Activated T-cell treated with anti-CD3 and anti-CD28 coated beads, Interleukin-2, amount 50 U/mL, for 4 hours (primary cell): ENCODE results near the gene NLRC3. TPM values are rescaled to one million over a fixed set of nuclear protein-coding genes. Genes with fewer than 3 reads are reported as not detected.

Experiments used
- ATAC-seq, 2 donors: fragments of 200-7000 bp; cut with Tn5 transposase; one replicate each; pipeline ENCODE4 v1.10.0; 2021
- DNase-seq: peaks from one replicate; pipeline ENCODE4 v3.0.0-alpha.2; 2020
- H3K27me3 Mint-ChIP-seq: one replicate; pipeline ENCODE4 v1.8.0; 2021; ENCODE audit warnings: low read depth, mixed read lengths
- H3K36me3 Mint-ChIP-seq: one replicate; pipeline ENCODE4 v1.8.0; 2022; ENCODE audit warnings: mixed read lengths; ENCODE audit not compliant: insufficient read depth
- H3K4me1 Mint-ChIP-seq: one replicate; pipeline ENCODE4 v1.8.0; 2021; ENCODE audit warnings: low read depth, mixed read lengths
- H3K4me3 Mint-ChIP-seq: one replicate; pipeline ENCODE4 v1.8.0; 2021; ENCODE audit warnings: mild to moderate bottlenecking, moderate library complexity, mixed read lengths
- H3K9me3 Mint-ChIP-seq: one replicate; pipeline ENCODE4 v1.8.0; 2021; ENCODE audit warnings: mixed read lengths
- total RNA-seq, 3 donors: library from RNA; stranded (reverse); gene quantifications; one replicate each; pipeline ENCODE4 v1.2.1, GENCODE V29; 2021

NLRC3 gene
- total RNA-seq, 3 donors from 2014 or later = 7.8 to 8.3 (median 7.9) TPM

GRCh38 chr16:3553138-3553923 is 23.9 kb downstream of the NLRC3 start:
- peaks cover 48% of the 10 kb centered on the region for H3K36me3 Mint-ChIP-seq

DNA sequence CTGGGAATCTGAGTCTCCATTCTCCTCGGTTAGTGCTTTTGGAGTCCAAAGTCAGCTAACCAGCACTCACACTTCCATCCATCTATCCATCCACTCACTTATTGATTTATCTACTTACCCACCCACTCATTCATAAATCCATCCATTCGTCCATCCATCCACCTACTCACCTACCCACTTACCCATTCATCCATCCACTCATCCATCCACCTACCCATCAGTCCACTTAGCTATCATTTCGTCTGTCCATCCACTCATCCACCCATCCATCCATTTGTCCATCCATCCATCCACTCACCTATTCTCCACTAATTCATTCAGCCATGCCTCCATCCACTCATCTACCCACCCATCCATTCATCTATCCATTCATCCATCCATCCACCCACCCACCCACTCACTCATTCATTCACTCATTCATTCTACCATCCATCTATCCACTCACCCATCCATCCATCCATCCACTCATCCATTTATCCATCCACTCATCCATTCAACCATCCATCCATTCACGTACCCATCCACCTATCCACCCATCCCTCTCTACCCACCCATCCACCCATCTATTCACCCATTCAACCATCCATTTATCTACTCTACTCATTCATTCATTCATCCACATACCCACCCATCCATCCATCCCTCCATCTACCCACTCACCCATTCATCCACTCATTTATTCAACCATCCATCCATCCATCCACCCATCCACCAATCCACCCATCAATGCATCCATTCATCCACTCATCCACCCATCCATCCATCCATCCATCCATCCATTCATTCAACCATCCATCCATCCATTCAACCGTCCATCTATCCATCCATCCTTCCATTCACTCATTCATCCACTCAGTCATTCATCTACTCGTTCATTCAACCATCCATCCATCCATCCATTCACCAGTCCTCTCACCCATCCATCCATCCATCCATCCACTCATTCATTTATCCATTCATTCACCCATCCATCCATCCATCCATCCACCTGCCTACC is 26.1 kb downstream of the NLRC3 start:
- Mint-ChIP-seq H3K4me3 (no peak overlapping the region), H3K4me1 (peaks cover 5% of the 10 kb centered on the region), H3K27me3 (no peaks in the 10 kb centered on the region), H3K9me3 (no peaks in the 10 kb centered on the region), H3K36me3 (peaks cover 44% of the 10 kb centered on the region)
- ATAC-seq (no peak), DNase-seq (no peak)

More at GRCh38 chr16:3553138-3553923, 23.9 kb downstream of the NLRC3 start:
- DNase-seq (no peak), ATAC-seq (no peak)
- Mint-ChIP-seq H3K4me1 (peaks cover 5% of the 10 kb centered on the region), H3K27me3 (no peaks in the 10 kb centered on the region), H3K4me3 (no peak overlapping the region), H3K9me3 (no peaks in the 10 kb centered on the region)

GRCh38 chr16:3549906-3550305 is 27.3 kb downstream of the NLRC3 start:
- Mint-ChIP-seq H3K27me3 (no peaks in the 10 kb centered on the region), H3K36me3 (peaks cover 42% of the 10 kb centered on the region)
- no peak for ATAC-seq

GRCh38 chr16:3548859-3549258 is 28.3 kb downstream of the NLRC3 start:
- peaks cover 37% of the 10 kb centered on the region for H3K36me3 Mint-ChIP-seq
- ATAC-seq = no peak
- peaks cover 2% of the 10 kb centered on the region for H3K4me1 Mint-ChIP-seq

More at GRCh38 chr16:3549906-3550305, 27.3 kb downstream of the NLRC3 start:
- H3K9me3 Mint-ChIP-seq = no peaks in the 10 kb centered on the region
- H3K4me3 Mint-ChIP-seq = no peak overlapping the region
- H3K4me1 Mint-ChIP-seq = peaks cover 5% of the 10 kb centered on the region
- DNase-seq = no peak

GRCh38 chr16:3548445-3548844 is 28.8 kb downstream of the NLRC3 start:
- peaks cover 36% of the 10 kb centered on the region for H3K36me3 Mint-ChIP-seq
- peaks cover 2% of the 10 kb centered on the region for H3K4me1 Mint-ChIP-seq
- no peak for ATAC-seq
- H3K9me3 Mint-ChIP-seq = no peaks in the 10 kb centered on the region
- no peak for DNase-seq
- H3K4me3 Mint-ChIP-seq = no peak overlapping the region
- H3K27me3 Mint-ChIP-seq = no peaks in the 10 kb centered on the region

More at GRCh38 chr16:3548859-3549258, 28.3 kb downstream of the NLRC3 start:
- no peak for DNase-seq
- Mint-ChIP-seq H3K9me3 (no peaks in the 10 kb centered on the region), H3K4me3 (no peak overlapping the region), H3K27me3 (no peaks in the 10 kb centered on the region)

DNA sequence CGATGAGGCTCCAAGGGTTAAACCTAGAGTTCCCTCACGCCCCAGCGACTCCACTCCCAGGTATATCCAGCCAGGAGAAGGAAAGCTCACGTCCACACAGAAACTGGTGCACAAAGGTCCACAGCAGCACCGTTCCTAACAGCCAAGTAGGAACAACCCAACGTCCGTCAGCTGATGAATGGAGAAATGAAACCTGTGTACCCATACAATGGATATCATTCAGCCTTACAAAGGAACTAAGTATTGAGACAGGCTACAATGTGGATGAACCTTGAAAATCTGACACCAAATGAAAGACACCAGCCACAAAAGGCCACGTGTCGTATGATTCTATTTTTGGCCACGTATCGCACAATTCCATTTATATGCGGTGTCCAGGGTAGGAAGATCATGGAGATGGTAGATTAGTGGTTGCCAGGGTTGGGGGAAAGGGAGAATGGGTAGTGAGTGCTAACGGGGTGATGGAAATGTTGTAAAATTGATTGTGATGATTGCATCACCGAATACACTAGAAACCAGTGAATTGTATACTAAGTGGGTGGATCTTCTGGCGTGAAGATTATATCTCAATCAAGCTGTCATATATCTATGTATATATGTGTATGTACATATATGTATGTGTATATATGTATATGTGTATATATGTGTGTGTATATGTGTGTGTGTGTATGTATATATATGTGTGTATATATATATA is 30.1 kb downstream of the NLRC3 start:
- ATAC-seq (no peak), DNase-seq (no peak)
- H3K27me3 Mint-ChIP-seq = no peaks in the 10 kb centered on the region
- H3K36me3 Mint-ChIP-seq = peaks cover 32% of the 10 kb centered on the region
- peaks cover 2% of the 10 kb centered on the region for H3K4me1 Mint-ChIP-seq
- no peaks in the 10 kb centered on the region for H3K9me3 Mint-ChIP-seq
- H3K4me3 Mint-ChIP-seq = no peak overlapping the region

DNA sequence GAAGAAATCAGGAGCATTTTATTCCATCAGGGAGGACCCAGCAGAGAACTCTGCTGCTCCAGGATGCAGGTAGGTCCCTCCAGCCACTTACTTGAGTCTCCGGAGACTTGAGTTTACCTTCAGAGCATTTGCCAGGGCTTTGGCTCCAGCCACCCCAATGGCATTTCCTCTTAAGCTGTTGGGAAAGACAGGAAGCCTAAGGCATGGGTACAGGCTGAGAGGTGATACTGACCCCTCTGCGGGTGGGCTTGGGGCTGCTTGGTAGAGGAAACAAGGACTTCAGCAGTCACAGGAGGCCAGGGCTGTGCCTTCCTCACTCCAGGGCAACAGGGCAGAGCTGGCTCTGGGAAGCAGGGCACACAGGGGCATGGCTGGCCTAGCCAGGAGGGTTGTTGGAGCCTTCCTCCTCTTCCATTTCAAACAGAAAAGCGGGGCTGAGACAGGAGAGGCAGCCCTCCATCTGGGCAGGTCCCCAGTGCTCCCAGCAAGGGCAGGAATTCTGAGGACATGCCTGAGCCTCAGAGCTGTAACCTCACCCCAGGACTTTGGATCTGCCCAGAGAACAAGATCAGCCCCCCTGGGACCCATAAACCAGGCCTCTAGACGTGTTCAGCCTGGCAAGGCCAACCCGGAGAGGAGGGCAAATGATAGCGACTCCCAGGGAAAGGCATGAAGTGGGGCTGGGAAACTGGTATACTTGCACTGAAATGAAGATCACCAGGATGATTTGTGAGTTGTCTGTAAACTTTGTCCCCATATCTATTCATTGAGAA is 34.4 kb downstream of the NLRC3 start:
- no peak for DNase-seq
- Mint-ChIP-seq H3K36me3 (peaks cover 12% of the 10 kb centered on the region), H3K27me3 (no peaks in the 10 kb centered on the region), H3K4me3 (no peak overlapping the region), H3K4me1 (no peaks in the 10 kb centered on the region), H3K9me3 (no peaks in the 10 kb centered on the region)
- ATAC-seq = no peak

- DNase-seq = no peak
- no peak overlapping the region for H3K4me3 Mint-ChIP-seq
- H3K36me3 Mint-ChIP-seq = peaks cover 8% of the 10 kb centered on the region
- no peaks in the 10 kb centered on the region for H3K27me3 Mint-ChIP-seq
- no peak for ATAC-seq
- H3K4me1 Mint-ChIP-seq = no peaks in the 10 kb centered on the region
- H3K9me3 Mint-ChIP-seq = no peaks in the 10 kb centered on the region
Observed at GRCh38 chr16:3541527-3542155, 35.6 kb downstream of the NLRC3 start.

GRCh38 chr16:3538222-3538621 is 39.0 kb downstream of the NLRC3 start:
- no peak for DNase-seq
- Mint-ChIP-seq H3K4me3 (no peak overlapping the region), H3K4me1 (peaks cover 2% of the 10 kb centered on the region), H3K27me3 (no peaks in the 10 kb centered on the region), H3K9me3 (no peaks in the 10 kb centered on the region), H3K36me3 (peaks cover 19% of the 10 kb centered on the region)
- no peak for ATAC-seq

DNA sequence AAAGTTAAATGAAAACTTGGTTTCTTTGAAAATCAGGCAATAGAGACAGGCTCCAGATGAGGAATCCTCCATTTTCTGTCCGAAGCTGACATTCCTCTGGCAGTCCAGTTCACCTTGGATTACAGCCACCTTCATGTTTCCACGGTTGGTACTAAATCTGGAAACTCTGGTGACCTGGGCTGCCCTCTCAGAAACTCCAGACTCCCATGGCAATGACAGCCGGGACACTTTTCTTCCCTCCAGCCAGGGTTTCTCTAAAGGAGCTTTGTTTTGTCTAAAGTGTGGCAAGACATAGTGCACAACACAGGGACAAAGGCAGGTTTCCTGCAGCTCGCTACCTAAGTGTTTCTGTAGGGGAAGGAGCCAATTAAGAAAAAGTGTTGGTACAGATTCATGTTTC is 40.4 kb downstream of the NLRC3 start:
- H3K27me3 Mint-ChIP-seq = no peaks in the 10 kb centered on the region
- H3K4me1 Mint-ChIP-seq = peaks cover 2% of the 10 kb centered on the region
- no peak for DNase-seq
- H3K9me3 Mint-ChIP-seq = no peaks in the 10 kb centered on the region
- H3K4me3 Mint-ChIP-seq = no peak overlapping the region
- H3K36me3 Mint-ChIP-seq = peaks cover 22% of the 10 kb centered on the region
- no peak for ATAC-seq

DNA sequence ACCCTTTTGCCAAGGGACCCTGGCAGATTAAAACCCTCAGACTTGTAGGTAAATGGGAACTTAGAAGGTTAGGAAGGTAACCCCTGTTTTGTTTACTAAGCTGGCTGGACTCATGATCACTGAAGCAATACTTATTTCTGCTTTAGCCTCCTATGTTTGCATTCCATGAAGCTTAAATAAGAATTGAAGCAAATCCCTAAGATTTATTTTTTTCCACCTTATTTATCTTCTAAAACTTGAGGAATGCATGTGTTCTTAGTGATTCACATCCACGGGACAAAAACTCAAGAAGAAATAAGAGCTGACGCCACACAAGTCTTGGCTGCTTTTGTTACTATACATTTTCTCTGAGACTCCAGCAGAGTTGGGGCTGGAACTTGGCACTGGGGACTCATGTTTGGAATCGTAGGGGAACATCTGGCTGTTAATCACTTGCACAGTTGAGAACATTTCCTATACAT is 40.9 kb downstream of the NLRC3 start:
- H3K36me3 Mint-ChIP-seq = peaks cover 22% of the 10 kb centered on the region
- ATAC-seq (no peak), DNase-seq (no peak)
- H3K4me1 Mint-ChIP-seq = peaks cover 2% of the 10 kb centered on the region
- no peaks in the 10 kb centered on the region for H3K27me3 Mint-ChIP-seq
- H3K9me3 Mint-ChIP-seq = no peaks in the 10 kb centered on the region
- no peak overlapping the region for H3K4me3 Mint-ChIP-seq

DNA sequence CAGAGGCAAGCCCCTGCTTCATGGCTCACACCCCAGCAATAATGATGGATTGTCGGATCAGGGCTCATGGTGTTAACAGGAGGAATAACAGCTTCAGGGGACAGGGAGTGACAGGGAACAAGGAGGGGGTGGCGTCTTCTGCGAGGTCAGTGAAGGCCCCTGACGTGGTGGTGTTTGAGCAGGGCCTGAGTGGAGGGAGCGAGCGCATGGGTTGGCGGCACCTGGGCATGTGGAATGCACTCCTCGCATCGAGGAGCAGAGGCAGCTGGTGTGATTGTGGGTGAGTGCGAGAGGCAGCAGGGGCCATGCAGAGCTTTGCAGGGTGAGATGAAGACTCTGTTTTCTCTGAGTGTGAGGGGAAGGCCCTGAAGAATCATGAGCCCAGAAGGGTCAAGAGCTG is 43.1 kb downstream of the NLRC3 start:
- ATAC-seq = no peak
- H3K9me3 Mint-ChIP-seq = no peaks in the 10 kb centered on the region

DNA sequence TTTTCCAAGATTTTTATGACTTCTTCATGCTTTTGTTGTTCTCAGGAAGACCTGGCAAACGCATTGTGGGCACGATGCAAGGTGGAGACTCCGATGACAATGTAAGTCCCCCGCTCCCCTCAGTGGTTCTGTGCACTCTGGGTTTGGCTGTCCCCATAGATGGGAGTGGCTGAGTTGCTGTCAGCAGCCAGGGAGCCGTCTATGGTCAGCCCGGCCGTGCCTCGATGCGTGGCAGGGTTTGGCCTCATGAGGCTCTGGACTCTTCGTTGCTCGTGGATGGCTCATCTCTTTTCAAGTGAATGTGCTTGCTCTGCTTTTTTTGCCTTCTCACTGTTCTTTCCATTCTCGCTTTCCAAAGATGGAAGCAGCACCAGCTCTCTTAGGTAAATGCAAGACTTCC is 44.5 kb downstream of the NLRC3 start:
- no peak overlapping the region for H3K4me3 Mint-ChIP-seq
- ATAC-seq = no peak
- H3K27me3 Mint-ChIP-seq = no peaks in the 10 kb centered on the region
- no peaks in the 10 kb centered on the region for H3K9me3 Mint-ChIP-seq
- peaks cover 28% of the 10 kb centered on the region for H3K36me3 Mint-ChIP-seq
- peaks cover 5% of the 10 kb centered on the region for H3K4me1 Mint-ChIP-seq
- no peak for DNase-seq

More for the DNA sequence above, 43.1 kb downstream of the NLRC3 start:
- H3K27me3 Mint-ChIP-seq = no peaks in the 10 kb centered on the region
- H3K4me3 Mint-ChIP-seq = no peak overlapping the region
- H3K4me1 Mint-ChIP-seq = peaks cover 2% of the 10 kb centered on the region
- DNase-seq = no peak
- H3K36me3 Mint-ChIP-seq = peaks cover 19% of the 10 kb centered on the region
